Spleen (tissue), 11 donors: Measurements from ENCODE around the gene HORMAD2. TPM values are rescaled to one million over a fixed set of nuclear protein-coding genes. Genes with fewer than 3 reads are reported as not detected.

Experiments
- DNase-seq: peaks from one replicate; pipeline ENCODE4 v3.0.0-alpha.2; 2020
- H3K27ac ChIP-seq, 8 donors: fragments of 200-600 bp; sonication (generic) in 7 of 8; 1 replicate in 4 of 8; 2 replicates in 4 of 8; pipeline versions ENCODE4 v1.5.0 to v1.8.0; 2016 to 2021; ENCODE audit warnings: inconsistent platforms in 4 of 8, mild to moderate bottlenecking in 4 of 8, moderate library complexity in 1 of 8
- H3K27me3 ChIP-seq, 7 donors: fragments of 200-600 bp; sonication (generic) in 6 of 7; replicated peaks in 1 of 7; 1 replicate in 4 of 7; 2 replicates in 3 of 7; pipeline versions ENCODE4 v1.5.0 to v1.8.0; 2016 to 2021; ENCODE audit warnings: inconsistent platforms in 3 of 7, mild to moderate bottlenecking in 1 of 7
- H3K36me3 ChIP-seq, 6 donors: fragments of 200-600 bp; sonication (generic) in 5 of 6; 1 replicate in 4 of 6; 2 replicates in 2 of 6; pipeline versions ENCODE4 v1.5.0 to v1.8.0; 2016 to 2021; ENCODE audit warnings: inconsistent platforms in 2 of 6
- H3K4me1 ChIP-seq, 6 donors: fragments of 200-600 bp; sonication (generic) in 5 of 6; 1 replicate in 3 of 6; 2 replicates in 3 of 6; pipeline versions ENCODE4 v1.5.0 to v1.8.0; 2016 to 2021; ENCODE audit warnings: inconsistent platforms in 3 of 6
- H3K4me3 ChIP-seq, 8 donors: fragments of 200-600 bp; sonication (generic) in 7 of 8; 1 replicate in 4 of 8; 2 replicates in 4 of 8; pipeline versions ENCODE4 v1.5.0 to v1.8.0; 2016 to 2021; ENCODE audit warnings: inconsistent platforms in 4 of 8, mild to moderate bottlenecking in 4 of 8, moderate library complexity in 2 of 8
- H3K9me3 ChIP-seq, 8 donors: fragments of 200-600 bp; sonication (generic) in 7 of 8; 1 replicate in 4 of 8; 2 replicates in 4 of 8; pipeline versions ENCODE4 v1.5.0 to v1.8.0; 2016 to 2021; ENCODE audit warnings: inconsistent platforms in 4 of 8
- CTCF ChIP-seq, 11 experiments: fragments of 200-600 bp in 7 of 11; fragments of 450-650 bp in 4 of 11; sonication (generic) in 4 of 11; IDR thresholded peaks in 8 of 11; conservative IDR thresholded peaks in 3 of 11; 1 replicate in 7 of 11; 2 replicates in 4 of 11; pipeline versions ENCODE4 v1.4.0 to v1.8.0; 2016 to 2021; ENCODE audit warnings: antibody characterized with exemption in 11 of 11, inconsistent platforms in 4 of 11, mild to moderate bottlenecking in 1 of 11
- POLR2A ChIP-seq, 3 donors: fragments of 450-650 bp; IDR thresholded peaks; one replicate each; pipeline ENCODE4 v1.5.1; 2017; ENCODE audit warnings: antibody characterized with exemption in 3 of 3, mild to moderate bottlenecking in 1 of 3
- POLR2AphosphoS5 ChIP-seq, 3 donors: sonication (generic); formaldehyde crosslinking; IDR thresholded peaks; one replicate each; pipeline ENCODE4 v1.5.1; 2017; ENCODE audit warnings: antibody characterized with exemption in 3 of 3
- WGBS, 5 donors: extraction: QIAGEN DNeasy Blood & Tissue Kit in 3 of 5; methylation state at CpG; one replicate each; pipeline versions ENCODE4 v1.1.5 to v1.1.7; 2013 to 2018; 5-methylcytosine and 5-hydroxymethylcytosine counted together
- intact Hi-C: fragments of 100-400 bp; cut with DNase I; formaldehyde crosslinking; loops from one replicate; pipeline ENCODE4 v1.15.0; 2023; ENCODE audit warnings: low total_unique reads
- polyA plus RNA-seq, 3 donors: library from polyadenylated mRNA; stranded (reverse); fragments of 200-250 nt; gene quantifications; one replicate each; pipeline ENCODE4 v1.2.1, GENCODE V29; 2013
- total RNA-seq, 7 donors: library from RNA; depleted of rRNA in 3 of 7; stranded (reverse); fragments of >200 nt in 3 of 7; fragmentation: NEBNext Ultra II Directional in 4 of 7; extraction: Animal tissue kit (Norgen Biotek cat#: 25700) in 4 of 7; gene quantifications; one replicate each; pipeline versions ENCODE4 v1.1.0 to v1.2.1, GENCODE V29; 2016 to 2021
- donor health status: healthy with polysubstance abuse.
- donor health status: DM: no; HTN: no; CAD: no; lungs with moderate emphysema.
- donor health status: DM: no; HTN: no; CAD: no.
- donor health status: Bipolar disorder and iron deficiency.
- donor health status: healthy.
- donor health status: DM: no; HTN: no; CAD: no.
- donor health status: DM: yes; HTN: yes; CAD: no.

The HORMAD2 gene
- total and polyA plus RNA-seq, 10 donors, result not detected

GRCh38 chr22:30140414-30140813 is 60.1 kb downstream of the HORMAD2 start:
- intact Hi-C loops, result no loop called here
- H3K4me1 ChIP-seq, result no peaks in the 10 kb centered on the region
- no peak overlapping the region for H3K4me3 ChIP-seq
- peaks cover 5 to 32% (median 22%) of the 10 kb centered on the region in 8 donors for H3K9me3 ChIP-seq
- TF ChIP-seq POLR2A (IDR thresholded peaks at IDR 0.05) (no peak), POLR2AphosphoS5 (IDR thresholded peaks at IDR 0.05) (no peak), CTCF (IDR thresholded peaks at IDR 0.05 in 8 of 11, conservative IDR thresholded peaks at IDR 0.05 in 3 of 11) (no peak)
- H3K27me3 ChIP-seq, result no peaks in the 10 kb centered on the region
- H3K27ac ChIP-seq, result no peak overlapping the region
- no peaks in the 10 kb centered on the region for H3K36me3 ChIP-seq
- no peak for DNase-seq

DNA sequence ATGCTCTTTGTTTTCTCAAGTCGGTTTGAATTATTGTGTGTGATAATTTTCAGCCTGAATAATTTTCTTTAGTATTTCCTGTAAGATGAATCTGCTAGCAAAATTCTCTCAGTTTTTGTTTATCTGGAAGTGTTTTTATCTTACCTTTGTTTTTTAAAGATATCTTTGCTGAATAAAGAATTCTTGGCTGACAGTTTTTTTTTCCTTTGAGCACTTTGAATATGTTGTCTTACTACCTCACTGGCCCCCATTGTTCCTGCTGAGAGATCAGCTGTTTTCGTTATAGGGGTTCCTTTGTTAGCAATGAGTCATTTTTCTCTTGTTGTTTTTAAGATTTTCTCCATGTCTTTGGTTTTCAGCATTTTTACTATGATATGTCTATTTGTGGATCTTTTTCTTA is 63.0 kb downstream of the HORMAD2 start:
- no peak for DNase-seq
- Histone ChIP-seq H3K27ac (no peak overlapping the region), H3K4me1 (no peaks in the 10 kb centered on the region), H3K27me3 (peaks cover 0 to 4% (median 0%) of the 10 kb centered on the region in 7 donors), H3K36me3 (no peaks in the 10 kb centered on the region), H3K4me3 (no peak overlapping the region), H3K9me3 (peaks cover 5 to 32% (median 22%) of the 10 kb centered on the region in 8 donors)
- WGBS, 5 donors, result 65 to 91% (median 83%) methylated on average over 2 of the region's 2 CpGs
- intact Hi-C loops, result no loop called here
- TF ChIP-seq POLR2AphosphoS5 (IDR thresholded peaks at IDR 0.05) (no peak), CTCF (IDR thresholded peaks at IDR 0.05 in 8 of 11, conservative IDR thresholded peaks at IDR 0.05 in 3 of 11) (no peak), POLR2A (IDR thresholded peaks at IDR 0.05) (no peak)

DNA sequence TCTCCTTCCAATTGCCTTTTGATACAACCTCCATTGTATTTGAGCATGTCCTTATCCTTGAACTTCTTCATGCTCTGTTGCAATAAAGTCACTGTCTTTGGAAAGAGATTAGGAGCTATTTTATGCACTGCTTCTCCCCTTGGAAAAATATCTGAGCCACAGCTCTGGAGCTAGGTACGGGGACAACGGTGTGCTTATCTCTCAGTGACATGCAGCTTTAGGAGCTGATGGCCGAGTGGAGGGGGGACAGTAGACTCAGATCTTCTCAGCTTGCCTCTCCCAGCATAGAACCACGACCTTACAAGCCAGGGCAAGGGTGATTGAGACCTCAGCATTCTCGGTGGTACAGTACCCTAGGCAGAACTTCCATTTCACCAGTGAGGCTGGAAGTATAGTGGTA is 64.1 kb downstream of the HORMAD2 start:
- TF ChIP-seq POLR2A (IDR thresholded peaks at IDR 0.05), result no peak
- no peak for TF ChIP-seq CTCF (IDR thresholded peaks at IDR 0.05 in 8 of 11, conservative IDR thresholded peaks at IDR 0.05 in 3 of 11)
- no peak for TF ChIP-seq POLR2AphosphoS5 (IDR thresholded peaks at IDR 0.05)
- 79 to 90% (median 82%) methylated on average over 5 of the region's 5 CpGs for WGBS, 5 donors

GRCh38 chr22:30150212-30150611 is 69.9 kb downstream of the HORMAD2 start:
- peak overlapping the region in 1 of 8 donors; percentile 20 for H3K27ac ChIP-seq
- H3K9me3 ChIP-seq, result peaks cover 0 to 7% (median 0%) of the 10 kb centered on the region in 8 donors
- intact Hi-C loops, result no loop called here
- H3K27me3 ChIP-seq, result peaks cover 0 to 4% (median 0%) of the 10 kb centered on the region in 7 donors
- H3K4me3 ChIP-seq, result no peak overlapping the region
- TF ChIP-seq CTCF (IDR thresholded peaks at IDR 0.05 in 8 of 11, conservative IDR thresholded peaks at IDR 0.05 in 3 of 11) (no peak), POLR2A (IDR thresholded peaks at IDR 0.05) (no peak), POLR2AphosphoS5 (IDR thresholded peaks at IDR 0.05) (no peak)
- H3K4me1 ChIP-seq, result peaks cover 0 to 37% (median 0%) of the 10 kb centered on the region in 6 donors
- DNase-seq, result no peak
- H3K36me3 ChIP-seq, result no peaks in the 10 kb centered on the region
- WGBS, 5 donors, result 16 to 40% (median 36%) methylated on average over 1 of the region's 1 CpG

More for the DNA sequence above, 64.1 kb downstream of the HORMAD2 start:
- intact Hi-C loops, result no loop called here
- Histone ChIP-seq H3K36me3 (no peaks in the 10 kb centered on the region), H3K27me3 (peaks cover 0 to 4% (median 0%) of the 10 kb centered on the region in 7 donors), H3K27ac (no peak overlapping the region), H3K4me3 (no peak overlapping the region), H3K9me3 (peaks cover 5 to 36% (median 23%) of the 10 kb centered on the region in 8 donors), H3K4me1 (no peaks in the 10 kb centered on the region)
- no peak for DNase-seq
